HepG2 (cell line): Measurements from ENCODE around the gene SPX. TPM values are rescaled to one million over a fixed set of nuclear protein-coding genes. Genes with fewer than 3 reads are reported as not detected.

Source experiments
- ATAC-seq: fragments of 200-7000 bp; cut with Tn5 transposase; 3 replicates; pipeline ENCODE4 v1.9.1; 2020; ENCODE audit warnings: mild to moderate bottlenecking, moderate library complexity
- BruUV-seq: library from RNA; stranded (reverse); fragments of 400-500 nt; replicated peaks from 2 replicates; lab custom pipeline; 2021; lab: Mats Ljungman, UMichigan
- CTCF ChIA-PET: fragments of 300-600 bp; formaldehyde crosslinking; extraction: SDS; loops from one replicate; lab custom pipeline; 2021; ENCODE audit warnings: low total read pairs, inconsistent platforms, low intra/inter-chr PET ratio; lab: Yijun Ruan, JAX
- POLR2A ChIA-PET: fragments of 350-600 bp; sonication (Branson Sonifier 250); formaldehyde crosslinking; loops from one replicate; lab custom pipeline; 2020; ENCODE audit warnings: antibody characterized with exemption, inconsistent platforms; lab: Yijun Ruan, JAX
- DNase-seq: peaks from one replicate; pipeline ENCODE4 v3.0.0-alpha.2; 2015; ENCODE audit warnings: low spot score
- FAIRE-seq: peaks from 3 replicates; lab custom pipeline; 2011; peaks lifted over from hg19 to GRCh38; lab: Jason Lieb, UNC
- H2AFZ ChIP-seq: one replicate; pipeline ENCODE4 v1.6.1; 2011; ENCODE audit warnings: low read length, inconsistent platforms
- H3K27ac ChIP-seq: fragments of 300-600 bp; 3 replicates; pipeline ENCODE4 v1.8.0; 2011; ENCODE audit warnings: mixed run types, mild to moderate bottlenecking, mixed read lengths, low read length, inconsistent platforms; ENCODE audit not compliant: insufficient read depth; ENCODE audit errors: extremely low read length
- H3K27me3 ChIP-seq, 2 experiments: fragments of 200-600 bp in 1 of 2; 2 replicates in 1 of 2; 3 replicates in 1 of 2; pipeline versions ENCODE4 v1.6.0 to v1.8.0; 2011; ENCODE audit warnings: low read length in 2 of 2, mild to moderate bottlenecking in 2 of 2, moderate library complexity in 2 of 2, inconsistent platforms in 1 of 2; ENCODE audit not compliant: insufficient read depth in 2 of 2, control insufficient read depth in 1 of 2
- H3K36me3 ChIP-seq, 2 experiments: fragments of 200-600 bp in 1 of 2; replicated peaks in 1 of 2; 2 replicates in 1 of 2; 3 replicates in 1 of 2; pipeline versions ENCODE4 v1.5.1 to v1.8.0; 2011; ENCODE audit warnings: low read length in 2 of 2, inconsistent platforms in 1 of 2; ENCODE audit not compliant: insufficient read depth in 2 of 2, control insufficient read depth in 1 of 2
- H3K4me1 ChIP-seq: 2 replicates; pipeline ENCODE4 v1.5.1; 2012; ENCODE audit warnings: low read length, inconsistent platforms; ENCODE audit not compliant: insufficient read depth
- H3K4me2 ChIP-seq: 2 replicates; pipeline ENCODE4 v1.6.0; 2011; ENCODE audit warnings: low read depth, low read length, inconsistent platforms
- H3K4me3 ChIP-seq, 3 experiments: fragments of 200-600 bp in 1 of 3; sonication (generic), shearing (Covaris generic) in 1 of 3; replicated peaks in 1 of 3; 2 replicates each; pipeline ENCODE4 v1.5.1; 2011 to 2016; ENCODE audit warnings: low read length in 3 of 3, inconsistent platforms in 2 of 3, low read depth in 2 of 3, mild to moderate bottlenecking in 2 of 3, control low read depth in 1 of 3, mixed read lengths in 1 of 3; ENCODE audit not compliant: insufficient read depth in 1 of 3
- H3K79me2 ChIP-seq: one replicate; pipeline ENCODE4 v1.6.1; 2011; ENCODE audit warnings: low read length, inconsistent platforms; ENCODE audit not compliant: insufficient read depth
- H3K9ac ChIP-seq: 2 replicates; pipeline ENCODE4 v1.6.0; 2011; ENCODE audit warnings: mild to moderate bottlenecking, low read depth, low read length, inconsistent platforms; ENCODE audit not compliant: insufficient read depth
- H3K9me3 ChIP-seq: 2 replicates; pipeline ENCODE4 v1.5.1; 2012; ENCODE audit warnings: mild to moderate bottlenecking, low read length
- H4K20me1 ChIP-seq: 2 replicates; pipeline ENCODE4 v1.6.0; 2011; ENCODE audit warnings: inconsistent platforms, mild to moderate bottlenecking, low read length, moderate library complexity; ENCODE audit not compliant: insufficient read depth
- GATAD2A ChIP-seq: IDR thresholded peaks from 2 replicates; pipeline ENCODE4 v1.6.1; 2016
- MXD1 ChIP-seq: sonication (generic); formaldehyde crosslinking; IDR thresholded peaks from 2 replicates; pipeline ENCODE4 v1.4.0; 2020; ENCODE audit warnings: mild to moderate bottlenecking, missing genetic modification reagents
- SATB2 ChIP-seq: sonication (generic); formaldehyde crosslinking; IDR thresholded peaks from 2 replicates; pipeline ENCODE4 v1.5.0; 2020; ENCODE audit warnings: missing genetic modification reagents
- SYNCRIP ChIP-seq: fragments of 200-400 bp; formaldehyde crosslinking; IDR thresholded peaks from 2 replicates; pipeline ENCODE4 v1.6.1; 2018; ENCODE audit warnings: mild to moderate bottlenecking, low read depth, low read length; ENCODE audit not compliant: insufficient read depth
- UBTF ChIP-seq: sonication (generic); formaldehyde crosslinking; IDR thresholded peaks from 2 replicates; pipeline ENCODE4 v1.4.0; 2020; ENCODE audit warnings: mild to moderate bottlenecking, missing genetic modification reagents
- ZNF138 ChIP-seq: sonication (generic); formaldehyde crosslinking; IDR thresholded peaks from 2 replicates; pipeline ENCODE4 v1.5.0; 2020; ENCODE audit warnings: mild to moderate bottlenecking, low read depth, missing genetic modification reagents
- ZNF274 ChIP-seq: sonication (generic); formaldehyde crosslinking; IDR thresholded peaks from 2 replicates; pipeline ENCODE4 v1.5.1; 2020; ENCODE audit warnings: mild to moderate bottlenecking, missing genetic modification reagents
- ZNF501 ChIP-seq: sonication (generic); formaldehyde crosslinking; IDR thresholded peaks from 2 replicates; pipeline ENCODE4 v1.5.1; 2020; ENCODE audit warnings: mild to moderate bottlenecking, moderate library complexity, missing genetic modification reagents
- WGBS: methylation state at CpG from one replicate; pipeline ENCODE4 v1.1.6; 2017; ENCODE audit warnings: low lambda C conversion rate; 5-methylcytosine and 5-hydroxymethylcytosine counted together
- in situ Hi-C: cut with HindIII; loops from 2 replicates; pipeline ENCODE4 v1.10.0; 2017; ENCODE audit warnings: low pct_unique_long_range_greater_than_20kb; ENCODE audit not compliant: extremely low pct_ligation_motif_present
- intact Hi-C: fragments of 100-400 bp; cut with micrococcal nuclease; formaldehyde crosslinking; loops from one replicate; pipeline ENCODE4 v1.10.0; 2022; ENCODE audit not compliant: unreplicated experiment
- polyA plus RNA-seq, 8 experiments: library from polyadenylated mRNA; depleted of rRNA in 3 of 8; stranded (reverse) in 7 of 8; unstranded in 1 of 8; fragments of >200 nt; fragmentation: Illumina TruSeq in 4 of 8; extraction: Trizol in 4 of 8; gene quantifications; 2 replicates each; pipeline versions ENCODE4 v1.2.1 to v1.2.3, GENCODE V29; 2011 to 2016; ENCODE audit warnings: low read depth in 4 of 8, missing spikeins in 1 of 8, mixed read lengths in 1 of 8; ENCODE audit not compliant: insufficient read depth in 1 of 8
- total RNA-seq, 5 experiments: library from RNA; depleted of rRNA; stranded (reverse); fragments of >200 nt; fragmentation: Illumina TruSeq; extraction: Trizol; gene quantifications; 2 replicates each; pipeline ENCODE4 v1.2.3, GENCODE V29; 2016; ENCODE audit warnings: low read depth in 1 of 5

SPX gene
- total and polyA plus RNA-seq, 2 of the 13 experiments (the other 11 are each of a cell fraction or from before 2014, with no cell fraction given), result 0.07 to 0.16 TPM

GRCh38 chr12:21577516-21577915 lies 51.4 kb downstream of the SPX start:
- Histone ChIP-seq H3K79me2 (no peaks in the 10 kb centered on the region), H3K4me1 (peaks cover 9% of the 10 kb centered on the region), H3K27ac (no peak overlapping the region), H3K4me3 (no peak overlapping the region), H4K20me1 (no peaks in the 10 kb centered on the region), H3K9ac (no peak overlapping the region), H3K4me2 (no peak overlapping the region), H3K27me3 (no peaks in the 10 kb centered on the region), H2AFZ (no peak overlapping the region), H3K36me3 (no peaks in the 10 kb centered on the region), H3K9me3 (no peaks in the 10 kb centered on the region)
- ChIA-PET CTCF (no interaction called here), POLR2A (no interaction called here)
- ATAC-seq (no peak), FAIRE-seq (no peak), DNase-seq (no peak)
- no TSS peak for BruUV-seq
- TF ChIP-seq UBTF (CRISPR knock-in tag), result no peak
- TF ChIP-seq SYNCRIP, result no peak
- no peak for TF ChIP-seq GATAD2A (CRISPR knock-in tag)
- 42% methylated on average over 1 of the region's 1 CpG for WGBS
- intact Hi-C loops (no loop called here), in situ Hi-C loops (no loop called here)

- intact Hi-C loops, result no loop called here
Observed at GRCh38 chr12:21580748-21581516, 54.8 kb downstream of the SPX start.

More at GRCh38 chr12:21580748-21581516, 54.8 kb downstream of the SPX start:
- Histone ChIP-seq H3K9ac (no peak overlapping the region), H3K4me3 (no peak overlapping the region), H3K27ac (no peak overlapping the region), H3K36me3 (no peaks in the 10 kb centered on the region), H3K27me3 (no peaks in the 10 kb centered on the region), H3K4me2 (no peak overlapping the region), H3K9me3 (no peaks in the 10 kb centered on the region), H2AFZ (no peak overlapping the region), H4K20me1 (no peaks in the 10 kb centered on the region), H3K79me2 (no peaks in the 10 kb centered on the region), H3K4me1 (no peaks in the 10 kb centered on the region)
- DNase-seq (no peak), ATAC-seq (no peak), FAIRE-seq (no peak)
- POLR2A ChIA-PET, result no interaction called here
- 61% methylated on average over 4 of the region's 4 CpGs for WGBS
- no TSS peak for BruUV-seq
- in situ Hi-C loops, result no loop called here
- CTCF ChIA-PET, result no interaction called here
- TF ChIP-seq ZNF274 (CRISPR knock-in tag), result no peak
- no peak for TF ChIP-seq ZNF501 (CRISPR knock-in tag)
- no peak for TF ChIP-seq ZNF138 (CRISPR knock-in tag)
- no peak for TF ChIP-seq MXD1 (CRISPR knock-in tag)
- TF ChIP-seq SATB2 (CRISPR knock-in tag), result no peak
